Measurements from ENCODE around the gene RHOC.
A peak's percentile ranks its signal among the peaks of the same experiment; 100 is the strongest.

The RHOC gene

DNA sequence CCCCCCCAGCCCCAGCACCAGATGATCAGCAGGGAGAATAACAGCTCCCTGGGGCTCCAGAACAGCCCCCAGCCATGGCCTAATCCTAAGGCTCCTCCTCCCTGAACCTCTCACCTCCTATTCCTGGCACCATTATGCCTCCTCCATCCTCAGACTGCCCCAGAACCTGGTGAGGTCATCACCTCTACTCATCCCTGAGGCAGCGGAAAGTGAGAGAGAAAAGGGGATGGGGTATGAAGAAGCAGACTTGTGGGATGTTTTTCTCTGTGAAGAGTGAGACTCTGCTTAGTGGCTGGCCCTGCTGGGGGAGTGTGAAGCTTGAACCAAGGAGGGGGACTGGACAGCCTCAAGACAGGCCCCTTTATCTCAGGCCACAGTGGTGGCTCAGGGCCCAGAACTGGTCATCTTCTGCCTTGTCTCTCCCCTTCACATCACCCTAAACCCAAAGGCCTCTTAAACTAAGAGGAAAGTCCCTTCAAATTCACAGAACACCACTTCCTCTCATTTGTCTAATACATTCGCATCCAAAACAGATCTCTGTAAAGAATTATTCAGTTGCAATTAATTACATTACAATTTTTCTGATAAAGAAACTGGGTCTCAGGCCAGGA, 10.4 kb upstream of the RHOC start:
- no peak for DNase-seq (ENCODE audit: low read depth)

- DNase-seq (ENCODE audit: low read depth) = peak; percentile 63
Observed at GRCh38 chr1:112716133-112716720, 9.3 kb upstream of the RHOC start.

DNA sequence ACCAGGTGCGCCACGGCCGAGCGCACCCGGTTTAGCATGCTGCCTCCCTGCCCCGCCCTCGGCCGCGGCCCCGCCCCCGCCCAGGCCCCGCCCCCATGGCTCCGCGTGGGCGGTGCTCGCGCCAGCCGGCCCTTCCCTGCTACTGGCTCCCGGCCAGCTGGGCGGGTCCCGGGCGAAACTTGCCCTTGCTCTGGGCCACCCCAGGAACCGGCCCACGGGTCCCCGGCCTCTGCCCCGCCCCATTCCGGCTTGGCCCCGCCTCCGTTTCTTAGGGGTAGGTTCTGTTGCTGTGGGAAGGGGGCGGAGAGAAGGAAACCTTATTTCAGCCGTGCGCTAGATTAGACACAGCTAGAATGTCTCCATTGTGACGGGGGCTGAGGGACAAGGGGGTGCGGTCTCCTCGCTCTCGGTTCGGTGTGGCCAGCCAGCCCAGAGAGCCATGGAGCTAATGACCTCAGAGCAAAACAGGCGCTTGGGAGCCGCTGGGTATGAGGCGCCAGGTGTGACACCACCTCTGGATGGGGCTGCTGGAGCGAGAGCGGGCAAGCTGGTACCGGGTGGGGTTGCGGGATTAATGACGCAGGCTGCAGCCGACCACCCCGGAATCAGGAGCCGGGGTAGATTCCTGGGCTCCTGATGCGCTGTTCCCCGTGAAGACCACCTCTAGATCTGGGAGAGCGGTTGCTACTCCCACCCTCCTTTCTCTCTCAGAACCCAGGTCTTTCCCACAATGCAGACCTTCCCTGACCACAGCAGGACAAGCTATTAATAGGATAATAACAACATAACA, 8.5 kb upstream of the RHOC start, which contains the start of gene PPM1J:
Gene PPM1J, minus strand, starts transcription at position 69 of the 790 bp plus-strand sequence. Its CDS starts 31 bp downstream, at position 38.
- peak; percentile 96 for DNase-seq (ENCODE audit: low read depth)

DNA sequence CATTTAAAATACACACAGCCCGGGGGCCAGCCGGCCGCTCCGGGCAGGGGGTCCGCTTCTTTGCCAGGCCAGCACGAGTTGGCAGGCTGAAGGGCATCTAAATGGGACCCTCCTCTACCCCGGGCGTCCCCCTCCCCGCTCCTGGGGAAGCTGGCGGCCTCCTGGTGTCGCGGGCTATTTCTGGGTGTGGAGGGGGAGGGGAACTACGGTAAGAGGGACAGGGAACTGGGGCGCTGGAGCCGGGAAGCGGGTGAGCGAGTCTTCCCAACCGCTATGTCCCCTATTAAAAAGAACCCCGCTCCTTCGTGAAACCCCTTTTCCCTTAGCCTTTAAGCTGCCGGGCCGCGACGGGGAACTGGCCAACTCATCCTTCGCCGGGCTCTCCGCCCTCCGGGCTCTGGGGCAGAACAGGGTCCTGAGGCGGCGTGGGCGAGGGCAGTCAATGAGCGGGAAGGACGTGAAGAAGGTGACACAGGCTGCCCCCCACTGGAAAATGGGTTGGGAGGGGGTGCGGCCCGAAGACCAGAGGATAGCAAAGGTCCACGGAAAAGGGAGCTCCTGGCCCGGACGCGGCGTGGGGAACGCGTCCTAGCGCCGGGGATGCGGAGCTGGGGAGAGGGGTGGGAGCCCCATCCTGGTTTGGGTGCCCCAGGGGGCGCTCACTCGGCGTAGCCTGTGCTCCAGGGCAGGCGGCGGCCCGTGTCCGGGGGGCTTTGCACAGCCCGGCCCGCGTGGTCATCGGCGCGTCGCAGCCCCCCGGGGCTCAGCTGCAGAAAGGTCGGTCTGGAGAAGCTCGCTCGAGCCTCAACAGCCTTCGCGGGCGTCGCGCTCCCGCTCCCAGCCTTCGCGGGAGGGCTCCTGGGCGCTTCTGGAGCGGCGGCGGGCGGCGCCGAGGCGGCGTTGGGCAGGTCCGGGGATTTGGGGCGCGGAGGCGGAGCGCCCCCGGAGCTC, 7.7 kb upstream of the RHOC start:
- DNase-seq (ENCODE audit: low read depth) = no peak

DNA sequence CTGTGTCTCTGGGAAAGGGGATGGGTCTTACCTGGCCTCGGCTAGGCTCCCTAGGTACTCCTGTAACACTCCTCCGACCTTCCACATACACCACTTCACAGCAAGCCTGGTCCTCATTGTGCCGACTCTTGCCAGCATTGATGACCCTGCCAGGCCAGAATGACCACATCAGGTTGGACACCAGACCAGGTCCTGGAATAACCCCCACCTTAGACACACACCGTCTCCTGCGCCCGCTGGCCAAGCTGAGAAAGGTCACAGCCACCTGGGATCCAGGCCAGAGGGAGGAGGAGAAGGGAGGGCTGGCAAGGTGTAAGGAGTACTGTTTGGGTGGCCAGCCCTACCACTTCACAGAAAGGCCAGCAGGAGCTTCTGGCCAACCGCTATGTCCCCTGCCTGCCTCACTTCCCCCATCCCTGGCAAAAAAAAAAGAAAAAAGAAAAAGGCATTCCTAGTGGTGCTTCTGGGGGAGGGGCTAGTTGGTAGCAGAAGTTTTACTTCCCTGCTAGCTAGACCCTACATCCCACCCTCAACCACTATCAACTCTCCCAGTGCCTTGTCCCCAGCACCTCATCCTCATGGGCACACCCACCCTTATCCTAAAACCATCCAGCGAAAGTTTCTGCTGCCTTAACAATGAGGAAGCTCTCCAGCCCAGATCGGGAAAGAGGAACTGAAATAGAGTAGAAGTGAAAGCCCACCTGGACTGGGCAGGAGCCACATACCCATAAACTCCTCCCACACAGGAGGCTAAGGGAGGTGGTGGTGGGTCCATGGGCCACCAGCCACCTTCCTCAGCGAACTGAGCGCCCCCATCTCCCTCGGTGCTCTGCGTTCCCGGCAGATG, 6.8 kb upstream of the RHOC start:
- DNase-seq (ENCODE audit: low read depth) = no peak

GRCh38 chr1:112712701-112713128, 5.8 kb upstream of the RHOC start:
- no peak for DNase-seq (ENCODE audit: low read depth)

DNA sequence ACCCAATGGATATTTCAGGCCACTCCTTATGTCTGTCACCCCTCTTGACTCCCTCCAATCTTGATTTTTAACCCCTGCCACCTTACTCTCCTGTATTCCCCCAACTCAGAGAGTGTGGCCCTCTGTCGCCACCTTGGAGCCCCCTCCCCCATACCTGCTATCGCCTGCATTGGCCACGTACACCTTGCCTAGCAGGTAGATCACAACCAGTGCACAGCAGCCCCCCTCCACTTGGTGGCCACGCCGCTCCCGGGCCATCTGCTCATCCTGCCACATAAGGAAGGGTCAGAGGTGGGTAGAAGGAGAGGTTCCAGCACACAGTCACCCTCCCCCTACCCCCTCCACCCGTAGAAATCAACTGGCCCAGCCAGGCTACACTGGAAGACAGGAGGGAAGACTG, 5.3 kb upstream of the RHOC start:
- no peak for DNase-seq (ENCODE audit: low read depth)

DNA sequence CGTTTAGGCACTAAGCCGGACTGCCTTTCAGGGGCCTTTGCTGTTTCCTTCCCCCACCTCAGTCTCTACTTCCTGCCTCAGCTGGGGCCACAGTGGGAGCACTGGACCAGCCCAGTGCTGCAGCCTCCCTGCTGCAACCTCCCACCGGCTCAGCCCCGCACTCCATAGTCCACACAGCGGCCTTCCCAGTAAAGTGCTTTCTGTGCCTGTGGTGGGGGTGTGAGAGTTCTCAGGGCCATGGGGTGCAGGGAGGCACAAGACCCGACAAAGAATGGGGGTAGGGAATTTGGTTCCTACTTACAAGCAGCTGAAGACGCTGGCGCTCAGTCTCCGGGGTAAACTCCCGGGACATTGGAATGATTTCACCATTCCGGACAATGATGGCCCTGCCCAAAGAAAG, 4.7 kb upstream of the RHOC start:
- DNase-seq (ENCODE audit: low read depth) = no peak

GRCh38 chr1:112711041-112711440, 4.1 kb upstream of the RHOC start:
- no peak for DNase-seq (ENCODE audit: low read depth)

DNA sequence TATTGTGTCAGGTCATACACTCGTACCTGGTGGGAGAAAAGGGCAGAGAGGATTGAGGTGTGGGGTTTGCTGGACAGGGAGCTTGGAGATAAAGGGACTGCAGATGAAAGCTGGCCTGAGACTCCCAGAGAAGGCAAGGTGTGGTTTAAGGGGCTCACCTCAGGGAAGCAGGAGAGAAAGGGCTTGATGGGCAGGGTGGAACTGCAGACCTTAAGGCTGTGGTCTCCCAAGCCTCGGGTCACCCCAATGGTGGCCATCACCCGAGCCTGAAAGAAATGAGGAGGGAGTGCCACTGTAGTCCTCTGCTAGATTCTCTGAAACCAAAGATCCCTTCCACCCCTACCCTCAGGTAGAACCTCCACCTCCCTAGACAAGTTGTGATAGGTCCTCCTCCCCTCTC, 3.7 kb upstream of the RHOC start:
- DNase-seq (ENCODE audit: low read depth) = no peak

- no peak for DNase-seq (ENCODE audit: low read depth)
Observed at GRCh38 chr1:112710159-112710558, 3.2 kb upstream of the RHOC start.

DNA sequence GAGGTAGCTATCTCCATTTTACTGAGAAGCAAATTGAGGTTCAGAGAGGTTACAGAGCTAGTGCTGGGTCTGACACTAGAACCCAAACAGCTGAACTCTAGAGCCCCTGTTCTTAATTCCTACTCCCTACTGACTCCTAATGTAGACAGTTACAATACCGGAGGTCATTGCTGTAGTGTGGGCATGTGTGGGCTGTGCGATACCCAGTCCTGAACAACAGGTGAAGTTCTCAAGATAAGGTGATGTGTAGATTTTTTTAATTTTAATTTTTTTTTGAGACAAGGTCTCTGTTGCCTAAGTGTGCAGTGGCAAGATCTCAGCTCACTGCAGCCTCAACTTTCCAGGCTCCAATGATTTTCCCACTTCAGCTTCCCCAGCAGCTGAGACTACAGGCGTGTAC, 1.6 kb upstream of the RHOC start:
- no peak for DNase-seq (ENCODE audit: low read depth)

- no peak for DNase-seq (ENCODE audit: low read depth)
Observed at GRCh38 chr1:112708002-112708448, 1.1 kb upstream of the RHOC start.

- peak; percentile 30 for DNase-seq (ENCODE audit: low read depth)
Observed at GRCh38 chr1:112707221-112708001, 484 bp upstream of the RHOC start.

DNA sequence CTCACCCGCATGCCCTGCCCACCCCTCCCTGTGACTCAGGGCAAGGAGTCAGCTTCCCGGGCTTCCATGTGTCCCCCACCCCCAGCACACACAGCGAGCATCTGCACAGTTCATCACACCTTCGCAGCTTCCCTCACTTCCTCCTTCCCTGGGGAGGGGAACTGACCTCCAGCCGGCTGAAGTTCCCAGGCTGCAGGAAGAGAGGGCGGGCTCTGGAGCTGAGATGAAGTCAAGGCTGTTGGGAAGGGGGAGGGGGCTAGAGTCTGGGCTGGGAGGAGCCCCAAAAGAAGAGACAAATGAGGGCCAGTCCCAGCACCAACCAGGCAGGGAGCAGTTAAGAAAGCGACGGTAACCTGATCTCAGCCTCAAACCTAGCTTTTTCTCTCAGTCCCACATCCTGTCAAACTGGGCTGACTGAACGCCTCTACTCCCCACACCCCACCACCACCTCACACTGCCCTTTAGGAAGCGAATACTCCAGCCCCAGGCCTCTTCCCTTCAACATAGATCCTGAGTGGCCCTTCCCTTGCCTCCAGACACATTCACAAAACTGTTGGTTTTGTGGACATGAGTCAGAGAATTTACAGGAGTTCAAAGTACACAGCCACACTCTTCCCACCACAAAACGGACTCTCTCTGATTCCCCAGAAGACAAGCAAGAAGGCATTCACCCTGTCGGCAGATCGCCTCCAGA, 1.8 kb downstream of the RHOC start:
- DNase-seq (ENCODE audit: low read depth) = no peak

GRCh38 chr1:112704391-112704933, 2.5 kb downstream of the RHOC start:
- no peak for DNase-seq (ENCODE audit: low read depth)

DNA sequence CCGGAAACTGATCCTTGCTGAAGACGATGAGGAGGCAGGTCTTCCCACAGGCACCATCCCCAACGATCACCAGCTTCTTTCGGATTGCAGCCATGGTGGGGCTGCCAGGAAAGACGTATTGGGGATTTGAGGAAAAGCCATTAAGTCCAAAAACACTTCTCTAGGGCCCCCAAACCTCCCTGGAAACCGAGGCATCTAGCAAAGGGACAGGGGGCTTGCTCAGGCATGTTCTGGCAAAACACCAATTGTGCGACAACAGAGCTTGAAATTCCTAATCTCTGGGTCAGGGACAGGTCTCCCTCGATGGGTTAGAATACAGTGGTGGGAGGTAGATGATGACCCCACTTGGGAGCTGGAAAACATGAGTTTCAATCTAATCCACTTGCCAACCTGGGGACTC, 3.2 kb downstream of the RHOC start:
- no peak for DNase-seq (ENCODE audit: low read depth)

DNA sequence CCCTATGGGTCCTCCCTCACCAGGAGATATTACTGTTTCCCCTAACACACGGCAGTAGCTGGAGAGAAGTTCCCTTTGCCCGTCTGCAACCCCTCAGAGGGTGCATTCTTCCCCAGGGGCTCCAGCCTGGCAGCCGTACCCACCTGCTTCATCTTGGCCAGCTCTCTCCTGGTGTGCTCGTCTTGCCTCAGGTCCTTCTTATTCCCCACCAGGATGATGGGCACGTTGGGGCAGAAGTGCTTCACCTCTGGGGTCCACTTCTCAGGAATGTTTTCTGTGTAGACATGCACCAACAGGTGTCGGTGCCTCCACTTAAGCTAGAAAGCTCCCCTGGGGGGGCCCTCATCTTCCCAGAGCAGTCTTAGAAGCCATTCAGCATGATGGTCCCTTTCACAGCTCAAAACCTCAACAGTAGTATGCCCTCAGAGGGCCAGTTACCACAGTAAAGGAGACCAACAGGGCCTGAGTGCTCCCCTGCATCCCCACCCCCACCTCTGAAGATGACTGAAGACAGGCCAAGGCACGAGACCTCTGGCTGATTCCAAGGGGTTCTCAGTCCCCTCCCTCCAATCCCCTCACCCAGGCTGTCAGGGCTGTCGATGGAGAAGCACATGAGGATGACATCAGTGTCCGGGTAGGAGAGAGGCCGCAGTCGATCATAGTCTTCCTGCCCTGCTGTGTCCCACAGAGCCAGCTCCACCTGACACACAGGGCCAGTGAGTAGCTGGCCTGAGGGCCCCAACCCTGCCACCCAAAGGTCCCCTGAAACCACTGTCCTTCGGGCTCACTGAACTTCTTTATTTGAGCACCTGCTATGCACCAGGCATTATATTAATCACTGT, 4.3 kb downstream of the RHOC start:
- DNase-seq (ENCODE audit: low read depth) = no peak

- no peak for DNase-seq (ENCODE audit: low read depth)
Observed at GRCh38 chr1:112702067-112702395, 4.9 kb downstream of the RHOC start.

Data from stimulated activated CD8-positive, alpha-beta memory T cell treated with anti-CD3 and anti-CD28 coated beads, Interleukin-15, amount 100 ng/mL, for 1 hour (primary cell).